Activated T-helper 17 cell treated with anti-CD3 and anti-CD28 coated beads, Interleukin-2, amount 50 U/mL, for 72 hours (primary cell): ENCODE results near the gene OLFML2A. TPM values are rescaled to one million over a fixed set of nuclear protein-coding genes. Genes with fewer than 3 reads are reported as not detected.

Experiments used
- ATAC-seq: fragments of 150-1000 bp; cut with Tn5 transposase; replicated peaks from 2 replicates; pipeline ENCODE4 v1.10.0; 2021; ENCODE audit warnings: mild to moderate bottlenecking, moderate library complexity
- H3K27ac Mint-ChIP-seq: one replicate; pipeline ENCODE4 v1.8.0; 2022; ENCODE audit warnings: mixed read lengths
- H3K27me3 Mint-ChIP-seq: one replicate; pipeline ENCODE4 v1.8.0; 2022; ENCODE audit warnings: mixed read lengths
- H3K36me3 Mint-ChIP-seq: one replicate; pipeline ENCODE4 v1.8.0; 2022; ENCODE audit warnings: low read depth, mild to moderate bottlenecking, mixed read lengths
- H3K4me1 Mint-ChIP-seq: one replicate; pipeline ENCODE4 v1.8.0; 2022; ENCODE audit warnings: mixed read lengths
- H3K4me3 Mint-ChIP-seq: one replicate; pipeline ENCODE4 v1.8.0; 2022; ENCODE audit warnings: mild to moderate bottlenecking, mixed read lengths
- H3K9me3 Mint-ChIP-seq: one replicate; pipeline ENCODE4 v1.8.0; 2022; ENCODE audit warnings: mixed read lengths
- total RNA-seq, 2 donors: library from RNA; stranded (reverse); gene quantifications; one replicate each; pipeline ENCODE4 v1.2.3, GENCODE V29; 2022

The OLFML2A gene
- total RNA-seq, 2 donors from 2014 or later: not detected

- Mint-ChIP-seq H3K27me3 (peaks cover 4% of the 10 kb centered on the region), H3K36me3 (no peaks in the 10 kb centered on the region), H3K4me1 (no peaks in the 10 kb centered on the region), H3K4me3 (no peak overlapping the region), H3K9me3 (no peaks in the 10 kb centered on the region), H3K27ac (no peak overlapping the region)
- ATAC-seq: no peak
Measured at GRCh38 chr9:124808246-124808956, 31.5 kb downstream of the OLFML2A start.

- H3K4me1 Mint-ChIP-seq: no peaks in the 10 kb centered on the region
- H3K27me3 Mint-ChIP-seq: peaks cover 4% of the 10 kb centered on the region
- H3K9me3 Mint-ChIP-seq: no peaks in the 10 kb centered on the region
- no peak overlapping the region for H3K4me3 Mint-ChIP-seq
- no peak overlapping the region for H3K27ac Mint-ChIP-seq
- H3K36me3 Mint-ChIP-seq: no peaks in the 10 kb centered on the region
- no peak for ATAC-seq
Measured at GRCh38 chr9:124809211-124809610, 32.3 kb downstream of the OLFML2A start.

- no peaks in the 10 kb centered on the region for H3K4me1 Mint-ChIP-seq
- no peak overlapping the region for H3K4me3 Mint-ChIP-seq
- ATAC-seq: no peak
- H3K27ac Mint-ChIP-seq: no peak overlapping the region
- no peaks in the 10 kb centered on the region for H3K36me3 Mint-ChIP-seq
- H3K9me3 Mint-ChIP-seq: no peaks in the 10 kb centered on the region
- H3K27me3 Mint-ChIP-seq: peaks cover 4% of the 10 kb centered on the region
Measured at GRCh38 chr9:124809741-124810500, 33.0 kb downstream of the OLFML2A start.

GRCh38 chr9:124810663-124811355 lies 33.9 kb downstream of the OLFML2A start:
- no peaks in the 10 kb centered on the region for H3K4me1 Mint-ChIP-seq
- no peaks in the 10 kb centered on the region for H3K9me3 Mint-ChIP-seq
- H3K27me3 Mint-ChIP-seq: peaks cover 4% of the 10 kb centered on the region
- H3K36me3 Mint-ChIP-seq: no peaks in the 10 kb centered on the region
- H3K27ac Mint-ChIP-seq: no peak overlapping the region
- H3K4me3 Mint-ChIP-seq: no peak overlapping the region
- ATAC-seq: no peak

GRCh38 chr9:124812441-124812876 lies 35.5 kb downstream of the OLFML2A start:
- Mint-ChIP-seq H3K27ac (no peak overlapping the region), H3K4me1 (no peaks in the 10 kb centered on the region), H3K4me3 (no peak overlapping the region), H3K36me3 (no peaks in the 10 kb centered on the region), H3K27me3 (peaks cover 10% of the 10 kb centered on the region), H3K9me3 (no peaks in the 10 kb centered on the region)
- ATAC-seq: peak; percentile 35

- Mint-ChIP-seq H3K27me3 (peaks cover 10% of the 10 kb centered on the region), H3K9me3 (no peaks in the 10 kb centered on the region), H3K27ac (no peak overlapping the region), H3K4me1 (no peaks in the 10 kb centered on the region), H3K4me3 (no peak overlapping the region), H3K36me3 (no peaks in the 10 kb centered on the region)
- no peak for ATAC-seq
Measured at GRCh38 chr9:124813041-124813440, 36.1 kb downstream of the OLFML2A start.

- ATAC-seq: no peak
- H3K9me3 Mint-ChIP-seq: no peaks in the 10 kb centered on the region
- no peak overlapping the region for H3K27ac Mint-ChIP-seq
- peaks cover 6% of the 10 kb centered on the region for H3K27me3 Mint-ChIP-seq
- H3K36me3 Mint-ChIP-seq: no peaks in the 10 kb centered on the region
- peaks cover 5% of the 10 kb centered on the region for H3K4me1 Mint-ChIP-seq
- H3K4me3 Mint-ChIP-seq: no peak overlapping the region
Measured at GRCh38 chr9:124813501-124814163, 36.7 kb downstream of the OLFML2A start.

GRCh38 chr9:124814164-124814535 lies 37.2 kb downstream of the OLFML2A start:
- ATAC-seq: no peak

GRCh38 chr9:124815601-124816000 lies 38.7 kb downstream of the OLFML2A start:
- H3K9me3 Mint-ChIP-seq: no peaks in the 10 kb centered on the region
- no peak overlapping the region for H3K27ac Mint-ChIP-seq
- no peak overlapping the region for H3K4me3 Mint-ChIP-seq
- peaks cover 5% of the 10 kb centered on the region for H3K4me1 Mint-ChIP-seq
- no peak for ATAC-seq
- H3K27me3 Mint-ChIP-seq: peaks cover 6% of the 10 kb centered on the region
- H3K36me3 Mint-ChIP-seq: no peaks in the 10 kb centered on the region

More at GRCh38 chr9:124814164-124814535, 37.2 kb downstream of the OLFML2A start:
- Mint-ChIP-seq H3K4me3 (no peak overlapping the region), H3K4me1 (peaks cover 5% of the 10 kb centered on the region), H3K27me3 (peaks cover 6% of the 10 kb centered on the region), H3K27ac (no peak overlapping the region), H3K36me3 (no peaks in the 10 kb centered on the region), H3K9me3 (no peaks in the 10 kb centered on the region)

- peak overlapping the region; percentile 44 for H3K27ac Mint-ChIP-seq
- H3K9me3 Mint-ChIP-seq: no peaks in the 10 kb centered on the region
- peak; percentile 90 for ATAC-seq
- H3K27me3 Mint-ChIP-seq: peaks cover 6% of the 10 kb centered on the region
- peaks cover 5% of the 10 kb centered on the region for H3K4me1 Mint-ChIP-seq
- peak overlapping the region; percentile 26 for H3K4me3 Mint-ChIP-seq
- no peaks in the 10 kb centered on the region for H3K36me3 Mint-ChIP-seq
Measured at GRCh38 chr9:124818431-124819281, 41.7 kb downstream of the OLFML2A start.

GRCh38 chr9:124820698-124821623 lies 44.0 kb downstream of the OLFML2A start:
- peaks cover 5% of the 10 kb centered on the region for H3K4me1 Mint-ChIP-seq
- ATAC-seq: no peak
- no peaks in the 10 kb centered on the region for H3K9me3 Mint-ChIP-seq
- H3K27ac Mint-ChIP-seq: no peak overlapping the region
- no peaks in the 10 kb centered on the region for H3K36me3 Mint-ChIP-seq
- H3K27me3 Mint-ChIP-seq: peaks cover 6% of the 10 kb centered on the region
- H3K4me3 Mint-ChIP-seq: no peak overlapping the region

GRCh38 chr9:124828489-124829333 lies 51.8 kb downstream of the OLFML2A start:
- Mint-ChIP-seq H3K4me3 (no peak overlapping the region), H3K36me3 (no peaks in the 10 kb centered on the region)
- ATAC-seq: no peak

More at GRCh38 chr9:124828489-124829333, 51.8 kb downstream of the OLFML2A start:
- Mint-ChIP-seq H3K4me1 (no peaks in the 10 kb centered on the region), H3K9me3 (peaks cover 4% of the 10 kb centered on the region), H3K27me3 (no peaks in the 10 kb centered on the region), H3K27ac (no peak overlapping the region)
